GM18870 (cell line): ENCODE measurements around the gene MICAL1.

ENCODE experiments used
- ATAC-seq: cut with Tn5 transposase; IDR thresholded peaks from one replicate; pipeline ENCODE4 v1.9.1; 2021; ENCODE audit warnings: moderate library complexity; ENCODE audit not compliant: unreplicated experiment

The MICAL1 gene

GRCh38 chr6:109454496-109455436 is 806 bp downstream of the MICAL1 start:
- ATAC-seq = peak; percentile 13

DNA sequence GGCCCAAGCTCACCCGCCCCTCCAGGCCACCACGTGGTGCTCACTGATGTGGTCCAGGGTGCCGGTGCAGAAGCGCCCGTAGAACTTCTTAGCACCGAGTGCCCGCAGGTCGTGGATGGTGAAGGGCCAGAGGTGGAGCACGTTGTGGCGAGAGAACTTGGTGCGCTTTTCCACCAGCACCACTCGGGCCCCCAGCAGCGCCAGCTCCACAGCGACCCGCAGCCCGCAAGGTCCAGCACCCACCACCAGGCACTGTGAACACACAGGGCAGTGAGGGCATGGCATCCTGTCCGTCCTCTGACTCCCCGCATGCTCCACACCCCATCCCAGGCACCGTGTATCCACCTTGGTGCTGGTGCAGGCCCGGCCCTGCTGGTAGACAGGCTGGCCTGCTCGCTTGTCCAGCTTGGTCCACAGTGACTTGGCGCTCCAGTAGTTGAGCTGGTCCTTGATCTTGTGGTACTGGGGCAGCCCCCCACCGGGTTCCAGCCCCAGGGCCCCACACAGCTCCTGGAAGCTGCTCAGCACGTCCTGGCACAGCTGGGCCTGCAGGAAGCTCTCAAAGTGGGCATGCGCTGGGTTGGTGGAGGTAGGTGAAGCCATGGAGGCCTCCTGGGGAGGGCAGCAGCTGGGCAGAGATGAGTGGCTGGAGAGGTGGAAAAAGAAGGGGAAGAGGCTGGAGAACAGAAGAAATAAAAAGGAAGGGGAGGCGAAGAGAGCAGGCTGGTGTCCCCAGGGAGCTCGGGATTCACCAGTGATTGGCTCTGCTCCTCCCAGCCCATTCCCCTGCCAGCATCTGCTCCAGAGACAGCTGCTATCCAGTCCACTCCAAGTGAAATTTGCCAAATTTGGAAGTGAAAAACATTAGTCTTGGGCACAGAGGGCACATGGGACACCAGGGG is 1.7 kb downstream of the MICAL1 start:
- no peak for ATAC-seq

GRCh38 chr6:109453156-109453555 is 2.4 kb downstream of the MICAL1 start:
- no peak for ATAC-seq

DNA sequence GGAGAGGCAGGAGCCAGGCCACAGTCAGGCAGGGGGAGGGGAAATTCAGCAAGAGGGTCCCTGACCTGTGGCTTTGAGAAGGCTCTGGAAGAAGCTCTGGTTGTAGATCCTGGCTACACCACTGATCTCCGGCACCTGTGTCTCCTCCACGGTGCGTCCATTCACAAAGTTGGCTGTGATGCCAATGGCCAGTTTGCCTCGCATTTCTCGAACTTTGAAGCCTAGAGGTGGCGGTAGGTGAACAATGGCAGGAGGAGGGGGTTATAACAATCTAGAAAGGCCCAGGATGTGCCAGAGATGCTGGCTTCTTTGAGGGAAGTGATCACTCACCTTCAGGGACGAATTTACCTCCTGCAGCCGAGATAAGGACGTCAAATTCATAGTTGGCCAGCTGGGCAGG is 3.4 kb downstream of the MICAL1 start:
- ATAC-seq = no peak

DNA sequence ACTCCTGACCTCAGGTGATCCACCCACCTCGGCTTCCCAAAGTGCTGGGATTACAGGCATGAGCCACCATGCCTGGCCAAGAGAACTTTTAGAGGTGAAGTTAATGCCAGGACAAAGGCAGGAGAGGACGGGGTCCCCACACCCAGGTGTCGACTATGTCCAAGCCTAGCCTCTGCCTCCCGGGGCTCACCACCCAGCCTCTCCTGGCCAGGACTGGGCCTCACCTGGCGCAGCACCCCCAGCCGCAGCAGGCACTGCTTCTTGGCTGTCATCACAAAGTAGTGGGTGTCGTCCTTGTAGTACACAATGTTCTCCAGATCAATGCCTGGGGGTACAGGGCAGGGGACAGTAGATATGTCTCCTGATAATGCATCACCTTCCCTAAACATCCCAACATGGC is 4.2 kb downstream of the MICAL1 start:
- no peak for ATAC-seq

DNA sequence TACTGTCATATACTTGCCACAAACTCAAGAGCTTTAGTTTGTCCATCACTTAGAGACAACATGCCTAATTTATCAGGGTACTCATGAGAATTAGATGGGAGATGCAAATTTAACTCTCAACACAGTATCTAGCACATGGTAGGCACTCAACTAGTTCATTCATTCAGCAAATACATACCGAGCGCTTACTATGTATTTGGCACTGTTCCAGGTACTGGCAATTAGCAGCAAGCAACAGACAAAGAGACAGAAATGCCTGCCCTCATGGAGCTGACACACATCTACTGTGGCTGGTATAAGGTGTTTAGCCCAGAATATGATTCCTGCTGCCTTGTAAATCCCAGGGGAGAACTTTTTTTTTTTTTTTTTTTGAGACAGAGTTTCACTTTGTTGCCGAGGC is 4.8 kb downstream of the MICAL1 start:
- no peak for ATAC-seq

GRCh38 chr6:109449795-109450673 is 5.5 kb downstream of the MICAL1 start:
- ATAC-seq = no peak

DNA sequence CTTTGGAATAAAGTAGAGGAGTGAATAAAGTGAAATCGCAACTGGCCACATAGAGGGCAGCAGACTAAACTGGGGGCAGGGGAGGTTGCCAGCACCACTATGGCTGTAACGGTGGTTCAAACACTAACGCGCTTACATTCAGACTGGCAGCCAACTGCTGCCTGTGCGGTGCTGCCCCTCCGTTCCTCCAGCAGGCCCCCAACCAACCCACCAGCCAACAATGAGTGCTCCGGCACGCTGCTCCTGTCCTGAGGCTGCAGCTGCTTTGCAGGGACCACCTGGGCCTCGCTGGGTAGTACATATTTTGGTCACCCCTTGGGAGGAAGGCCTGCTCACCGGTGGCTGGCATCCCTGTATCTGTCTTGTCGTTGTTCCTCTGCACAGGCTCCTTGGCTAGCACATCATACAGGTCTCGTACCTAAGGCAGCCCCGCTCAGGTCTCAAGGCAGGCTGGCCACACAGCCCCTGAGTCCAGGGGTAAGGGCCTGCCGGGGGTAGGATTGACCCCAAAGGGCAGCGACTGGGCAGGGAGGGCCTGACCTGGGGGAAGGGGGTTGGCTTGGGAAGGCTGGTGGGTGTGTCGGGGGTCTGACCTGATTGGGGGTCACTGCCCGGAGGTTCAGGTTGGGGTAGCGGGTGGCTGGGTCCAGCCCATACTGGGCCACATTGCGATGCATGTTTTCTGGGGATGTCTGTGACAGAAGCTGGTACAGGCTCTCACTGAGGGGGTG is 6.3 kb downstream of the MICAL1 start:
- ATAC-seq = no peak

GRCh38 chr6:109448615-109449014 is 7.0 kb downstream of the MICAL1 start:
- ATAC-seq = no peak

DNA sequence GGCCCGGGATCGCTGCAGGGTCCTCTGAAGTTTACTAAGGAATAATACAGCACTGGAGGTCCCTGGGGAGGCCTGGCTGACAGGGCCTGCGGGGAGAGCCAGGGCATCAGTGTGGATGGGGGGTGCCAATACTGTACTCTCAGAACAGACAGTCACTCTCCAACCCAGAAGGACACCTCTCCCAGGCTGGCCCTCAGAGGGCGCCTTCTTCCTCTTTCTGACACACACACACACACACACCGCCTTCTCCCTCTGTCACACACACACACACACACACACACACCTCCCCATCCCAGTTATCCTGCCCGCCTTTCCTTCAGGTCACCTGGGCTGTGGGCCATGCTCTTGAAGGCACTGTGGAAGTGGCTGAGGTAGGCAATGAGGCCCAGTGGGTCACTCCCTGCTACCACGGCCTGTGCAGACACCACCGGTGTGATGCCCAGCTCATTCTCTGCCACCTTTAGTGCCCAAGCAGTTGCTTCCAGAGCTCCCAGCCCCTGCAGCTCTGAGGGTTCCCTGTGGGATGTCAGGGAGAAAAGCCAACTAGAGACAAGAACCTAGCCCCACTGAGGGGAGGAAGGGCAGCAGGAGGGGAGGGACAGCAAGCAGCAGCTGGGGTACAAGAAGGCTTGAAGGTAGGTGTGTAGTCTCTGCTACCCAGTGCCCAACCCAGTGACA is 7.6 kb downstream of the MICAL1 start:
- no peak for ATAC-seq

DNA sequence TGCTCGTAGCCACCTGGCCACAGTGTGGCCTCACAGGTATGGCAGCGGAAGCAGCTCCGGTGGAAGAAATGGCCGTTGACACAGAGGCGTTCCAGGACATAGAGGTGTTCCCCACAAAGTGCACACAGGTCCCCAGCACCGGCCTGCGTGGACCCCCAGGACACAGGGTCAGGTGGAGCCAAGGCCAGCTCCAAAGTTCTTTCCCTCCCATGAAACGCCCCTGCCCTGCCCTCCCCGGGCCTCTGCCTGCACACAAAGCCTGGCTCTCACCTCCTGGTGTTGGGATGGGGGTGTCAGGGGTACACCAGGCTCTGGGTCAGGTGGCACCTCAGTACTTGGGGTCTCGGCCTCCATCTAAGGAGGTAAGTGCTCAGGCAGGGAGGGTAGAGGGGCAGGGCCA is 8.5 kb downstream of the MICAL1 start:
- ATAC-seq = no peak

GRCh38 chr6:109446541-109446940 is 9.0 kb downstream of the MICAL1 start:
- no peak for ATAC-seq

DNA sequence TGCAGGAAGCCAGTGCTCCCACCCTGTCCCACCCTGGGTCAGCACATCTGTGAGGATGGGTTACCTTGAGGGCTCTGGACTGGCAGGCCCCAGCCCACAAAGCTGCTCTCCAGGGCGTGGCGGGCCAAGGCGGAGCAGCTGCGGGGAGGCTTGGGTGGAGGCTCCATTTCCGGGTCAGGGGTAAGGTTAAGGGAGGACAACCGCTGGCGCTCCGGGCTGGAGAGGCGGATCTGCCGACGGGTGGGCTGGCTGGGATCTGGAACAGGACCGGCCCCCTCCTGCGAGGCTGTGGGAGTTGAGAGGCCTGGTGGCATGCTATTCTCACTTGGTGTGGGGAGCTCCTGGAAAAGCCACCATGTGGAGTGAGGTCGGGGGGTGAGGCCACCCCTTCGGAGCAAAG is 9.5 kb downstream of the MICAL1 start:
- no peak for ATAC-seq

DNA sequence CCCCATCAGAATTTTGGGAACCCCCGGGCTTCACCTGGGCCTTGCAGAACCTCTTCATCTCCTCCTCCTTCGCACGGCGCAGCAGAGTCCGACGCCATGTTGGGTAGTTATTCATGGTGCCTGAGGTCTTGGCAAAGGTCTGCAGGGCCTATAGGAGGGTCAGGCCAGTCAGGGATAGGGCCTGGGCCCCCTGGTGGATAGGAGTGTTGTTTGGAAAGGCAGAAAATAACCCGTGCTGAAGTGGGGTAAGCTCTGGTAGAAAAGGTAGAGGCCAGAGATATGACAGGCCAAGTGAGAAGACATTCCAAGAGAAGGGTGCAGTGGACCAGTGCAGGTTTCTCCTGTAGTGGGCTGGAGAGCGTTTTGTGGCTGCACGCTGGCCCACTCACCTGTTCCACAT is 10.2 kb downstream of the MICAL1 start:
- no peak for ATAC-seq

- ATAC-seq = no peak
Observed at GRCh38 chr6:109443425-109443950, 12.1 kb downstream of the MICAL1 start.

DNA sequence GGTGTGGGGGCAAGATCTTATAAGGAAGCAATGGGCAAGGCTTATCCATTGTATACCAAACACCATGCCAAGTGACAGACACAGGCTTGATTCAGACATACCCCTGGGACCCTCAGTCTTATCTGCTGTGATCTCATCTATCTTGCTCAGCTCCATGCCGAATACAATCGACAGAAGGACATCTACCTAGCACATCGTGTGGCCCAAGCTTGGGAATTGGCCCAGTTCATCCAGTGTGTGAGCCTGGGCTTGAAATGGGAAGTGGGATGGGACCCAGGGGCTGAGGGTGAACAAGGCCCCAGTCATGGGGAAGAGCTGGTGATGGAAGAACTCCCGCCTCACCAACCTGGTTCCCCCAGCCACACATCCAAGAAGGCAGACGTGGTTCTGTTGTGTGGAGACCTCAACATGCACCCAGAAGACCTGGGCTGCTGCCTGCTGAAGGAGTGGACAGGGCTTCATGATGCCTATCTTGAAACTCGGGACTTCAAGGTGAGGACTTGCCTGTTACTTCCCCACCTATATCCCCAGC is 13.1 kb downstream of the MICAL1 start:
- ATAC-seq = no peak

- no peak for ATAC-seq
Observed at GRCh38 chr6:109441069-109441816, 14.3 kb downstream of the MICAL1 start.

- ATAC-seq = peak; percentile 49
Observed at GRCh38 chr6:109440331-109441068, 15.1 kb downstream of the MICAL1 start, which contains the start of the genes PPIL6 and SMPD2. TSS of gene PPIL6 (minus strand) at chr6:109440628. CDS start at chr6:109440590, 38 bp downstream. TSS of gene SMPD2 (plus strand) at chr6:109440724. CDS start at chr6:109441122, 398 bp downstream.
